Measurements from ENCODE around the gene ST6GAL1.

The ST6GAL1 gene

DNA sequence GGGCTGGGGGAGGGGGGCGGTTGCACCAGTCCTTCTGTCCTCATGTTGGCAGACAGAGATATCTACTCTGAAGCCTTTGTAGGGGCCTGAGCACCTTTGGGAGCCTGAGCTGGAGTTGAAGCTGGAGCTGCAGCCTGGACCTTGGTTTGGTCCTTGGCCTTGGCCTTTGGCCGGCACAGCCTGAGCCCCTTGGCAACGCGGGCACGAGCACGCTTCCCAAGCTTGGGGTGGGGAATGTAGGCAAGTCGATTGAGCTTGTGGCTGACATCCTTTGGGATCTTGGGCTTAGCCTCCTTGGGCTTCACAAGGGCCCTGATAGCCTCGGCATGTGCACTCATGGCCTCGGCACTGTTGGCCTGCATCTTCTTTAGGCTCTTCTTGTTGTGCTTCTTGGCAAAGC lies 8.1 kb upstream of the ST6GAL1 start:
- Histone ChIP-seq H3K9me3 (ENCODE audit: low read length) (no peaks in the 10 kb centered on the region), H2AFZ (ENCODE audit: low read depth, low read length) (no peak overlapping the region), H3K36me3 (ENCODE audit: insufficient read depth, low read length) (no peaks in the 10 kb centered on the region), H3K4me3 (ENCODE audit: low read length) (no peak overlapping the region), H3K4me1 (ENCODE audit: insufficient read depth, low read length) (no peaks in the 10 kb centered on the region), H3K27me3 (ENCODE audit: insufficient read depth, low read length) (no peaks in the 10 kb centered on the region)

DNA sequence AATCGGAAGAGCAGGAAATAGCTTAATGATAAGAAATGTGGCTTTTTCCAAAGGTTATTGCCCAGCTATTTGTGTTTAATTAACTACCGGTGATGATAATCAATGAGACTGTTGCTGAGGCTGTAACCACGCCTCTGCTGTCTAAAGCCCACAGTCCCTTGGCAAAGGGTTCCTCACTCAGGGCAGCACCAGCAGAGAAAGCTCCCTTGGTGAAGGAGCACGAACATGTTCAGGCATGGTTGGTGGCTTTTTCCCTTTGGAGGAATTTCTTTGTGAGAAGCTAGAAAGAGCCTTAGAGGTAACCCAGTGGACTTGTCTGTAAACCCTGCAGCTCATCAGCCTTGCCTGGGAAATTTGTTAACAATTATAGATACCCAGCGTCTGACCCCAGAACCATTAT lies 7.5 kb upstream of the ST6GAL1 start:
- Histone ChIP-seq H3K4me1 (ENCODE audit: insufficient read depth, low read length) (no peaks in the 10 kb centered on the region), H2AFZ (ENCODE audit: low read depth, low read length) (no peak overlapping the region), H3K27me3 (ENCODE audit: insufficient read depth, low read length) (no peaks in the 10 kb centered on the region), H3K36me3 (ENCODE audit: insufficient read depth, low read length) (no peaks in the 10 kb centered on the region), H3K4me3 (ENCODE audit: low read length) (no peak overlapping the region), H3K9me3 (ENCODE audit: low read length) (no peaks in the 10 kb centered on the region)

DNA sequence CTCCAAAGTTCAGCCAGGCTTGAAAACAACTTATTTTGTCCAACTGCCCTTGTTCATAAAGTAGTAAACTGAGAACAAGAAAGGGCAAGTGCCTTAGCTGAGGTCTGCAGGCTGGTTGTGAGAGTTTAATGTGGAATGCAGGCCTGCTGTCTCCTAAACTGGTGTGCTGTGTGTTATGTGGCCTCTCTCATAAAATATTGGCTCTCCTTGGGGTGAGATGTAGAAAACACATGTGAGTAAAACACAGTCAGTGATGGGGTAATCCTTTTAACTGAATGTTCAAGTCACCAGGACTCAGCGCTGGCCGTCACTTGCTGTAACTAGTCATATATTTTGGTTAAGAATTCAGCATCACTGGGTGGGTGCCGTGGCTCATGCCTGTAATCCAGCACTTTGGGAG lies 7.1 kb upstream of the ST6GAL1 start:
- Histone ChIP-seq H3K4me1 (ENCODE audit: insufficient read depth, low read length) (no peaks in the 10 kb centered on the region), H2AFZ (ENCODE audit: low read depth, low read length) (no peak overlapping the region), H3K9me3 (ENCODE audit: low read length) (no peaks in the 10 kb centered on the region), H3K4me3 (ENCODE audit: low read length) (no peak overlapping the region), H3K36me3 (ENCODE audit: insufficient read depth, low read length) (no peaks in the 10 kb centered on the region), H3K27me3 (ENCODE audit: insufficient read depth, low read length) (no peaks in the 10 kb centered on the region)

GRCh38 chr3:186925826-186926225 lies 4.5 kb upstream of the ST6GAL1 start:
- peaks cover 3% of the 10 kb centered on the region for H3K4me1 ChIP-seq (ENCODE audit: insufficient read depth, low read length)
- peaks cover 8% of the 10 kb centered on the region for H3K27me3 ChIP-seq (ENCODE audit: insufficient read depth, low read length)
- no peaks in the 10 kb centered on the region for H3K36me3 ChIP-seq (ENCODE audit: insufficient read depth, low read length)
- no peaks in the 10 kb centered on the region for H3K9me3 ChIP-seq (ENCODE audit: low read length)
- no peak overlapping the region for H3K4me3 ChIP-seq (ENCODE audit: low read length)
- no peak overlapping the region for H2AFZ ChIP-seq (ENCODE audit: low read depth, low read length)

DNA sequence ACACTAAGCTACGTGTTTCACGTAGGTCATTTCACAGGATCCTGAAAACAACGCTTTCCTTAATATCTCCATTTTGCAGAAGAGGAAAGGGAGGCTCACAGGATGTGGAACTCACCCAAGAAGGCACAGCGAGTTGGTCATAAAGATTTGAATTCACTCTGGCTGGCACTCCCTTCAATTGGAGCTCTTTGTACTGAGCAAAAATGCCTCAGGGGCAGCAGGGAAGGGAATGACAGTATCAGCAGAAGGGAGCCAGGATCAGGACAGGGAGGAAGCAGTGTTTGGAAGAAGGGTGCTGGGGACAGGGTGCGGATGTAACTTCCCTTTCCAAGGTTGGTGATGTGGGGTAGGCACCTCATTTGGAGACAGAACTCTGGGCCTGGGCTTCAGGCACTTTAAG lies 1.1 kb upstream of the ST6GAL1 start:
- Histone ChIP-seq H3K4me3 (ENCODE audit: low read length) (no peak overlapping the region), H3K9me3 (ENCODE audit: low read length) (no peaks in the 10 kb centered on the region), H3K4me1 (ENCODE audit: insufficient read depth, low read length) (peaks cover 20% of the 10 kb centered on the region), H3K36me3 (ENCODE audit: insufficient read depth, low read length) (no peaks in the 10 kb centered on the region), H2AFZ (ENCODE audit: low read depth, low read length) (no peak overlapping the region), H3K27me3 (ENCODE audit: insufficient read depth, low read length) (peaks cover 8% of the 10 kb centered on the region)

- H3K4me1 ChIP-seq (ENCODE audit: insufficient read depth, low read length) = peaks cover 20% of the 10 kb centered on the region
- peak overlapping the region; percentile 99 for H2AFZ ChIP-seq (ENCODE audit: low read depth, low read length)
- peak overlapping the region; percentile 83 for H3K4me3 ChIP-seq (ENCODE audit: low read length)
- H3K27me3 ChIP-seq (ENCODE audit: insufficient read depth, low read length) = peaks cover 8% of the 10 kb centered on the region
- H3K36me3 ChIP-seq (ENCODE audit: insufficient read depth, low read length) = no peaks in the 10 kb centered on the region
- no peaks in the 10 kb centered on the region for H3K9me3 ChIP-seq (ENCODE audit: low read length)
Observed at GRCh38 chr3:186929685-186930084, 641 bp upstream of the ST6GAL1 start.

DNA sequence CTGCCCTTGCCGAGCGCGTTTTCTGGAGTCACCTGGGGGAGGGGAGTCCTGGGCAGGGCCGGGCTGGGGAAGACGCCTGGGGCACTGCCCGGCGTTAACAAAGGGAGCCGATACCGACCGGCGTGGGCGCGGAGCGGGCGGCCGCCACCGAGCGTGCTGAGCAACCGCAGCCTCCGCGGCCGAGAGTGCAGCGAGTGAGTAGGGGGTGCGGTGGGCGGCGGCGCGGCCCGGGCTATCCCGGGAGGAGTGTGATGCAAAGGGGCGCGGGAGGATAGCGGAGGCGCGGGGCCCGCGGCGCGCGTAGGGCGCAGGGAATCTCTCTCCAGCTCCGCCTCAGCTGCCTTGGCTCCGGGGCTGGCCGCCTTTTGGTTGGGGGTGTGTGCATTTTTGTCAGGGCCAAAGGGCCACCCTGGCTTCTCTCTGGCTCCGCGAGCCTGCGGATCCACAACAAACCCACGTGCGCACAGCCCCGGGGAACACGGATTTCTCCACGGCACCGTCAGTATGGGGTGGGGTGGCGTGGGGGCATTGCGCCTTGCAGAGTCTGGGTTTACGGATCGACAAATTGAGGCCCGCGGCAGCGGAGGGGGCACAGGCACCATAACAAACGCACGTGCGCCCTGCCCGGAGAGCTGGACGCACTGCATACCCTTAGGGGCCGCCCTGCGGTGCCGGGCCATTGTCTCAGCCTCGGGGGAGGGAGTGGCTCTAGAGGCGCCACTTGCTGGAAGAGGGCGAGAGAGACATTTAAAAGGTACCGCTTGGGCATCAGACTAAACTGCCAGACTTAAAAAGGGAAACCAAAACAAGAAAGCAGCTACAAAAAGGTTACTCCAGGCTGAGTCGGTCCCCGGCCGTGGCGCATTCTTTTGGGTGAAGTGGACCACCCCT lies 560 bp downstream of the ST6GAL1 start:
- H3K4me1 ChIP-seq (ENCODE audit: insufficient read depth, low read length) = peaks cover 21% of the 10 kb centered on the region
- H3K9me3 ChIP-seq (ENCODE audit: low read length) = no peaks in the 10 kb centered on the region
- peak overlapping the region; percentile 99 for H2AFZ ChIP-seq (ENCODE audit: low read depth, low read length)
- H3K27me3 ChIP-seq (ENCODE audit: insufficient read depth, low read length) = peaks cover 8% of the 10 kb centered on the region
- H3K36me3 ChIP-seq (ENCODE audit: insufficient read depth, low read length) = no peaks in the 10 kb centered on the region
- peak overlapping the region; percentile 83 for H3K4me3 ChIP-seq (ENCODE audit: low read length)

- Histone ChIP-seq H3K4me3 (ENCODE audit: low read length) (peak overlapping the region; percentile 83), H3K27me3 (ENCODE audit: insufficient read depth, low read length) (peaks cover 8% of the 10 kb centered on the region)
Observed at GRCh38 chr3:186931532-186932280, 1.4 kb downstream of the ST6GAL1 start.

GRCh38 chr3:186932281-186933181 lies 2.2 kb downstream of the ST6GAL1 start:
- Histone ChIP-seq H3K9me3 (ENCODE audit: low read length) (no peaks in the 10 kb centered on the region), H3K4me3 (ENCODE audit: low read length) (peak overlapping the region; percentile 83), H2AFZ (ENCODE audit: low read depth, low read length) (peak overlapping the region; percentile 99), H3K4me1 (ENCODE audit: insufficient read depth, low read length) (peaks cover 22% of the 10 kb centered on the region), H3K27me3 (ENCODE audit: insufficient read depth, low read length) (peaks cover 8% of the 10 kb centered on the region), H3K36me3 (ENCODE audit: insufficient read depth, low read length) (no peaks in the 10 kb centered on the region)

More at GRCh38 chr3:186931532-186932280, 1.4 kb downstream of the ST6GAL1 start:
- peaks cover 22% of the 10 kb centered on the region for H3K4me1 ChIP-seq (ENCODE audit: insufficient read depth, low read length)
- no peaks in the 10 kb centered on the region for H3K9me3 ChIP-seq (ENCODE audit: low read length)
- no peaks in the 10 kb centered on the region for H3K36me3 ChIP-seq (ENCODE audit: insufficient read depth, low read length)
- H2AFZ ChIP-seq (ENCODE audit: low read depth, low read length) = peak overlapping the region; percentile 99

DNA sequence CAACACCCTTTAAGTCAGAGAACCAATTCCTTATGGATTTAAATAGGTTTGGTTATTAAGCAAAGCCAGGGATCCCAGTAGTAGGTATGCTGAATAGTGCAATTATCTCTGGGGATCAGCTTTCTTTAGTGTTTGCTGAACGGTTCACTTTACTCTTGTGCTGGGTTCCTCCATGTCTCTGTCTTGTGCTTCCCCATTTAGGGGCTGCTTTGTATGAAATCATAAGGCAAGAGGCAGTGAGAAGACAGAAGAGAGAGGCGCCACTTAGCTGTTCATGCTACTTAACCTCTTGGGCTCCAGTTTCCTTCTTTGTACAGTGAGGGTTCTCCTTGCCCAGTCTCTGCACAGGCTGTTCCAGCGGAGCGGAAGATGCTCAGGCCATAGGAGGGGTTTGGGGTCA lies 3.5 kb downstream of the ST6GAL1 start:
- peaks cover 8% of the 10 kb centered on the region for H3K27me3 ChIP-seq (ENCODE audit: insufficient read depth, low read length)
- no peaks in the 10 kb centered on the region for H3K9me3 ChIP-seq (ENCODE audit: low read length)
- no peak overlapping the region for H3K4me3 ChIP-seq (ENCODE audit: low read length)
- no peak overlapping the region for H2AFZ ChIP-seq (ENCODE audit: low read depth, low read length)
- peaks cover 22% of the 10 kb centered on the region for H3K4me1 ChIP-seq (ENCODE audit: insufficient read depth, low read length)
- H3K36me3 ChIP-seq (ENCODE audit: insufficient read depth, low read length) = no peaks in the 10 kb centered on the region

DNA sequence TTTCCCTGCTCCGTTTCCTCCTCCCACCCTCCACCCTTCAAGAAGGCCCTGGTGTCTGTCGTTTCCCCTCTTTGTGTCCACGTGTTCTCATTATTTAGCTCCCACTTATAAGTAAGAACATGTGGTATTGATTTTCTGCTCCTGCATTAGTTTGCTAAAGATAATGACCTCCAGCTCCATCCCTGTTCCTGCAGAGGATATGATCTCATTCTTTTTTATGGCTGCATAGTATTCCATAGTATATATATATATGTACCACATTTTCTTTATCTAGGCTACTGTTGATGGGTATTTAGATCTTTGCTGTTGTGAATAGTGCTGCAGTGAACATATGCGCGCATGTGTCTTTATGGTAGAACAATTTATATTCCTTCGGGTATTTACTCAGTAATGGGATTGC lies 4.8 kb downstream of the ST6GAL1 start:
- Histone ChIP-seq H3K36me3 (ENCODE audit: insufficient read depth, low read length) (no peaks in the 10 kb centered on the region), H3K4me1 (ENCODE audit: insufficient read depth, low read length) (peaks cover 22% of the 10 kb centered on the region), H2AFZ (ENCODE audit: low read depth, low read length) (no peak overlapping the region), H3K9me3 (ENCODE audit: low read length) (no peaks in the 10 kb centered on the region), H3K27me3 (ENCODE audit: insufficient read depth, low read length) (no peaks in the 10 kb centered on the region), H3K4me3 (ENCODE audit: low read length) (no peak overlapping the region)

DNA sequence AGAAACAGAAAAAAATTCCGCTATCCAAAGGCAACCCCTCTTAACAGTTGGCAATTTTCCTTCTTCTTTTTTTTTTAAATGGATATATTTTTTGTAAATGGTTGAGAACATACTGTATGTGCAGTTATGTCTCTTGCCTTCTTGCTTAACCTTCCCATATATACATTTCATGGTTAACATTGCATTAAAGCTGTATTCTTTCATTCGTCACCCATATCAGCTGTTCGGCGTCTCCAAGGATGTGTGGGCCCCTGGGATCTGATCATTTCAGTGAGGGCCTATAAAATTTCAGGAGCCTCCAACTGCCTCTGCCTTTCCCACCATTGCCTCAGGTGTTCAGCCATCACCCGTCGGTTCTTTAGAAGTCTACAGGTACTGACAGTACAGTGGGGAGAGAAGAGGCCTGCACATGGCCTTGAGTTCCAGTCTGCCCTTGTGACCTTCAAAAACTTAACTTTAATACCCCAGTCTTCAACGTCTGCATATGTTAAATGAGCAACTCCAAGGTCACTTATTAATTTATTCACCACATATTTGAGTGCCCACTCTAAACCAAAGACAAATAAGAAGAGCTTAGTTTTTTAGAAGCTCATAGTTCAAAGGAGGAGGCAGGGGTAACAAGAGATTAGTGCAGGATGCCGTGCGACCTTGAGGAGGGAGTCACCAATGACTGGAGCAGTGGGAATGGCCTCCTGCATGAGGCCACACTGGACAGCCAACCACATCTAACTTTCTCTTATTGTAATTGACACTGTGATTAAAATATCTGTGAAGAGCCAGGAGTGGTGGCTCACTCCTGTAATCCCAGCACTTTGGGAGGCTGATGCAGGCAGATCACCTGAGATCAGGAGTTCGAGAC lies 6.9 kb downstream of the ST6GAL1 start:
- H3K4me3 ChIP-seq (ENCODE audit: low read length) = no peak overlapping the region

More for the DNA sequence above, 6.9 kb downstream of the ST6GAL1 start:
- Histone ChIP-seq H2AFZ (ENCODE audit: low read depth, low read length) (no peak overlapping the region), H3K4me1 (ENCODE audit: insufficient read depth, low read length) (peaks cover 7% of the 10 kb centered on the region), H3K36me3 (ENCODE audit: insufficient read depth, low read length) (no peaks in the 10 kb centered on the region), H3K27me3 (ENCODE audit: insufficient read depth, low read length) (no peaks in the 10 kb centered on the region), H3K9me3 (ENCODE audit: low read length) (no peaks in the 10 kb centered on the region)

Measured in neuron (in vitro differentiated cells).